ENCODE data around the gene SFSWAP. TPM values are rescaled to one million over a fixed set of nuclear protein-coding genes. Genes with fewer than 3 reads are reported as not detected.
A peak's percentile ranks its signal among the peaks of the same experiment; 100 is the strongest.
"Not testable (repeated sequence)": the region's sequence is repeated elsewhere in the genome, so short reads cannot be mapped to it uniquely, and the experiment has no call there.

Gene SFSWAP
- total RNA-seq = 10 to 100 TPM; 65.5 to 67.8 TPM

GRCh38 chr12:131710464-131711457 is at the start of gene SFSWAP:
TSS of gene SFSWAP (plus strand) at chr12:131711090. CDS start at chr12:131711230, 140 bp downstream.
- ATAC-seq (ENCODE audit: low read depth) (peak; percentile 85), DNase-seq (peak; percentile 83)
- POLR2A ChIA-PET = interaction anchor here (0.6 to 1.0 kb wide), 5 partner anchors 9 to 219 kb away, joined by 3 to 6 read pairs (median 4); no protein-coding TSS in a partner anchor
- H3K27me3 Mint-ChIP-seq = peaks cover 2% of the 10 kb centered on the region
- peak within 1 kb of the TSS; percentile 95 for H3K27ac Mint-ChIP-seq
- H3K9me3 Mint-ChIP-seq = peaks cover 3% of the 10 kb centered on the region
- H3K36me3 Mint-ChIP-seq = peaks cover 7% of the 10 kb centered on the region
- peaks cover 21% of the 10 kb centered on the region for H3K4me1 Mint-ChIP-seq
- H3K4me3 Mint-ChIP-seq = peak within 1 kb of the TSS; percentile 95

- ATAC-seq (ENCODE audit: low read depth) = peak; percentile 37
- H3K4me3 Mint-ChIP-seq, POLR2A ChIA-PET, H3K36me3 Mint-ChIP-seq, H3K4me1 Mint-ChIP-seq, H3K27ac Mint-ChIP-seq, DNase-seq, H3K9me3 Mint-ChIP-seq: not testable (repeated sequence)
- H3K27me3 Mint-ChIP-seq = peaks cover 11% of the 10 kb centered on the region
These were observed 49.5 kb upstream of the SFSWAP start for GRCh38 chr12:131661170-131661985.

- H3K27me3 Mint-ChIP-seq = peaks cover 11% of the 10 kb centered on the region
- H3K4me1 Mint-ChIP-seq, POLR2A ChIA-PET, H3K27ac Mint-ChIP-seq, DNase-seq, H3K9me3 Mint-ChIP-seq, H3K36me3 Mint-ChIP-seq: not testable (repeated sequence)
- peak overlapping the region; percentile 39 for H3K4me3 Mint-ChIP-seq
- peak; percentile 36 for ATAC-seq (ENCODE audit: low read depth)
These were observed 49.0 kb upstream of the SFSWAP start for GRCh38 chr12:131661986-131662288.

GRCh38 chr12:131662346-131662745 is 48.5 kb upstream of the SFSWAP start:
- H3K9me3 Mint-ChIP-seq; POLR2A ChIA-PET; DNase-seq; ATAC-seq (ENCODE audit: low read depth); H3K27ac Mint-ChIP-seq; H3K36me3 Mint-ChIP-seq; H3K4me1 Mint-ChIP-seq: not testable (repeated sequence)
- peak overlapping the region; percentile 39 for H3K4me3 Mint-ChIP-seq
- H3K27me3 Mint-ChIP-seq = peaks cover 11% of the 10 kb centered on the region

GRCh38 chr12:131665666-131666065 is 45.2 kb upstream of the SFSWAP start:
- peaks cover 24% of the 10 kb centered on the region for H3K27me3 Mint-ChIP-seq
- H3K36me3 Mint-ChIP-seq; DNase-seq; POLR2A ChIA-PET; H3K9me3 Mint-ChIP-seq; H3K4me1 Mint-ChIP-seq; ATAC-seq (ENCODE audit: low read depth); H3K4me3 Mint-ChIP-seq; H3K27ac Mint-ChIP-seq: not testable (repeated sequence)

GRCh38 chr12:131666486-131666885 is 44.4 kb upstream of the SFSWAP start:
- H3K4me1 Mint-ChIP-seq; H3K4me3 Mint-ChIP-seq; H3K36me3 Mint-ChIP-seq; H3K27ac Mint-ChIP-seq; DNase-seq; POLR2A ChIA-PET; H3K9me3 Mint-ChIP-seq; ATAC-seq (ENCODE audit: low read depth): not testable (repeated sequence)
- peaks cover 24% of the 10 kb centered on the region for H3K27me3 Mint-ChIP-seq

GRCh38 chr12:131666978-131667601 is 43.8 kb upstream of the SFSWAP start:
- peaks cover 24% of the 10 kb centered on the region for H3K27me3 Mint-ChIP-seq
- ATAC-seq (ENCODE audit: low read depth); POLR2A ChIA-PET; H3K36me3 Mint-ChIP-seq; H3K4me3 Mint-ChIP-seq; H3K4me1 Mint-ChIP-seq; DNase-seq; H3K9me3 Mint-ChIP-seq; H3K27ac Mint-ChIP-seq: not testable (repeated sequence)

GRCh38 chr12:131671276-131671675 is 39.6 kb upstream of the SFSWAP start:
- POLR2A ChIA-PET = no interaction called here
- no peak overlapping the region for H3K4me3 Mint-ChIP-seq
- no peaks in the 10 kb centered on the region for H3K36me3 Mint-ChIP-seq
- no peak for DNase-seq
- H3K9me3 Mint-ChIP-seq = no peaks in the 10 kb centered on the region
- no peak overlapping the region for H3K27ac Mint-ChIP-seq
- peaks cover 20% of the 10 kb centered on the region for H3K27me3 Mint-ChIP-seq
- H3K4me1 Mint-ChIP-seq = no peaks in the 10 kb centered on the region
- no peak for ATAC-seq (ENCODE audit: low read depth)

GRCh38 chr12:131671871-131672270 is 39.0 kb upstream of the SFSWAP start:
- H3K4me1 Mint-ChIP-seq = no peaks in the 10 kb centered on the region
- DNase-seq = no peak
- no peak overlapping the region for H3K27ac Mint-ChIP-seq
- POLR2A ChIA-PET = no interaction called here
- H3K4me3 Mint-ChIP-seq = no peak overlapping the region
- no peaks in the 10 kb centered on the region for H3K9me3 Mint-ChIP-seq
- ATAC-seq (ENCODE audit: low read depth) = no peak
- peaks cover 20% of the 10 kb centered on the region for H3K27me3 Mint-ChIP-seq
- no peaks in the 10 kb centered on the region for H3K36me3 Mint-ChIP-seq

- no peak overlapping the region for H3K4me3 Mint-ChIP-seq
- H3K27me3 Mint-ChIP-seq = peaks cover 20% of the 10 kb centered on the region
- no peak overlapping the region for H3K27ac Mint-ChIP-seq
- no peaks in the 10 kb centered on the region for H3K4me1 Mint-ChIP-seq
- POLR2A ChIA-PET = no interaction called here
- H3K9me3 Mint-ChIP-seq = no peaks in the 10 kb centered on the region
- no peak for DNase-seq
- ATAC-seq (ENCODE audit: low read depth) = no peak
- H3K36me3 Mint-ChIP-seq = no peaks in the 10 kb centered on the region
These were observed 38.5 kb upstream of the SFSWAP start for GRCh38 chr12:131672311-131672940.

- ATAC-seq (ENCODE audit: low read depth) (no peak), DNase-seq (no peak)
- no peaks in the 10 kb centered on the region for H3K36me3 Mint-ChIP-seq
- H3K4me1 Mint-ChIP-seq = no peaks in the 10 kb centered on the region
- no peak overlapping the region for H3K4me3 Mint-ChIP-seq
- H3K9me3 Mint-ChIP-seq = no peaks in the 10 kb centered on the region
- H3K27me3 Mint-ChIP-seq = peaks cover 16% of the 10 kb centered on the region
- POLR2A ChIA-PET = no interaction called here
- H3K27ac Mint-ChIP-seq = no peak overlapping the region
These were observed 37.7 kb upstream of the SFSWAP start for GRCh38 chr12:131672941-131673887.

GRCh38 chr12:131673888-131674257 is 37.0 kb upstream of the SFSWAP start:
- ATAC-seq (ENCODE audit: low read depth) (no peak), DNase-seq (no peak)
- no peaks in the 10 kb centered on the region for H3K4me1 Mint-ChIP-seq
- POLR2A ChIA-PET = no interaction called here
- H3K36me3 Mint-ChIP-seq = no peaks in the 10 kb centered on the region
- no peaks in the 10 kb centered on the region for H3K9me3 Mint-ChIP-seq
- H3K27me3 Mint-ChIP-seq = peaks cover 14% of the 10 kb centered on the region
- no peak overlapping the region for H3K27ac Mint-ChIP-seq
- H3K4me3 Mint-ChIP-seq = no peak overlapping the region

Data from activated naive CD8-positive, alpha-beta T cell treated with anti-CD3 and anti-CD28 coated beads, Interleukin-2, amount 10 ng/mL, durations not matched to agents 7 days and 5 days (primary cell).